Mammary epithelial cell (primary cell): ENCODE data around the gene RABL6.

Source experiments
- CTCF ChIP-seq, 2 donors: IDR thresholded peaks in 1 of 2; conservative IDR thresholded peaks in 1 of 2; 2 replicates each; pipeline ENCODE4 v1.5.1; 2011 to 2012; ENCODE audit warnings: inconsistent platforms in 2 of 2, low read length in 2 of 2, mild to moderate bottlenecking in 2 of 2, control low read depth in 1 of 2, low read depth in 1 of 2; ENCODE audit not compliant: insufficient read depth in 1 of 2; ENCODE audit errors: extremely low read depth in 1 of 2
- EZH2 ChIP-seq: IDR thresholded peaks from 2 replicates; pipeline ENCODE4 v1.6.1; 2012; ENCODE audit warnings: low read length, inconsistent platforms, borderline replicate concordance

DNA sequence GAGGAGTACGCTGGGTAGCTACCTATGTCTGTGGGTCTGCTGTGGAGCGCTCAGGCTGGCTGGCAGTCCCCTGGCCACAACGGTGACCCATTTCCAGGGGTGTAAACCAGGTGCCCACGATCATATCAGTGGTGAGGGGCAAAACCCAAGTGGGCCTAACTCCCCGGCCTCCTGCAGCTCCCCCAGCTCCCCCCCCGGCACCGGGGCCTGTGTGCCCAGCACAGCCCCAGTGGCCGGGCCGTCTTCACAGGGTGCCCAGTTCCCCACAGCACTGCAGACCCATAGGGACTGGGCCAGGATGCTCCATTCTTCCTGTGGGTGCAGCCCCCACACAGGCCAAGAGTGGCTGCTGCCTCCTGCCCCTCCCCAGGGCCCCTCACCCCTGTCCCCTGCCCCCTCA lies 48.7 kb upstream of the RABL6 start:
- TF ChIP-seq EZH2 (no peak), CTCF (conservative IDR thresholded peaks at IDR 0.05 in 1 of 2, IDR thresholded peaks at IDR 0.05 in 1 of 2; ENCODE audit: extremely low read depth in 1 of 2, insufficient read depth in 1 of 2, low read depth in 1 of 2, low read length in 2 of 2) (no peak)
